Measurements from ENCODE around the gene DNAH17. TPM values are rescaled to one million over a fixed set of nuclear protein-coding genes. Genes with fewer than 3 reads are reported as not detected.

DNAH17 gene
- total RNA-seq, 1 experiment from 2014 or later = 0.13 TPM

DNA sequence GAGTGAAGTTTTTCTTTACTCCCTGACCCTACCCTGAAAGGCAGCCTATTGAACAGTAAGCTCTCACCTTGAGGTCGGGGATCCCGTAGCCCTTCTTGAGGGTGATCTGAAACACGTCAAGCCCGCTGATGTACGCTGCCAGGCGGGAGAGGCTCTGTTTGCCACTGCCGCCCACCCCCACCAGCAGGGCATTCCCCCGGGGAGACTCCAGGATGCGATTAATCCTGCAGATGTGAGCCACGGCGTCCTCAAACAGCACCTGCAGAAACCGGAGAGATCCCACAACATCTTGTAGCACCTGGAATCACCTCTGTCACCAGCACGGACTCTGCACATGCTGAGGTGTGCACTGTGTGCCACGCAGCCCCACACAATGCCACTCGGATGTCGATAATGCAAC is 102.0 kb downstream of the DNAH17 start:
- WGBS (ENCODE audit: extremely low coverage, insufficient read length, low lambda C conversion rate) = no CpG with 5 or more reads among the region's 16 CpGs
- no peak overlapping the region for H2AFZ ChIP-seq (ENCODE audit: low read length)

More for the DNA sequence above, 102.0 kb downstream of the DNAH17 start:
- Histone ChIP-seq H4K5ac (ENCODE audit: insufficient read length, low read depth, low read length) (no peak overlapping the region), H3K27me3 (ENCODE audit: insufficient read depth, low read length) (no peaks in the 10 kb centered on the region), H2BK5ac (ENCODE audit: insufficient read length, low read length) (no peak overlapping the region), H3K9ac (ENCODE audit: extremely low read depth, insufficient read length, low read length) (no peak overlapping the region), H3K56ac (ENCODE audit: insufficient read length, low read depth, low read length) (no peak overlapping the region), H3K23ac (ENCODE audit: insufficient read length, low read depth, low read length) (no peak overlapping the region), H4K8ac (replicated peaks; ENCODE audit: insufficient read length, low read depth, low read length) (no peak overlapping the region), H2BK20ac (ENCODE audit: low read depth, low read length, poor library complexity, severe bottlenecking) (no peak overlapping the region), H2AK5ac (ENCODE audit: insufficient read length, low read length) (no peak overlapping the region), H2BK15ac (ENCODE audit: low read depth, low read length) (no peak overlapping the region), H3K9me3 (ENCODE audit: control insufficient read depth, low read depth, low read length) (no peaks in the 10 kb centered on the region), H3K79me1 (ENCODE audit: insufficient read depth, low read depth, low read length, poor library complexity, severe bottlenecking) (no peaks in the 10 kb centered on the region), H3K27ac (ENCODE audit: insufficient read length, low read depth, low read length) (no peak overlapping the region), H2BK120ac (ENCODE audit: low read depth, low read length, poor library complexity, severe bottlenecking) (no peak overlapping the region), H3K79me2 (ENCODE audit: insufficient read depth, low read length) (no peaks in the 10 kb centered on the region), H3K14ac (ENCODE audit: insufficient read depth, low read length) (no peak overlapping the region), H4K20me1 (ENCODE audit: control insufficient read depth, insufficient read depth, insufficient read length) (no peaks in the 10 kb centered on the region), H3K23me2 (ENCODE audit: insufficient read length, low read depth, low read length, poor library complexity, severe bottlenecking) (peaks cover 2% of the 10 kb centered on the region), H3K4ac (ENCODE audit: low read depth, low read length) (no peak overlapping the region), H3K4me1 (ENCODE audit: insufficient read depth, low read length) (no peaks in the 10 kb centered on the region), H3K18ac (ENCODE audit: insufficient read length, low read depth, low read length) (no peak overlapping the region), H3T11ph (ENCODE audit: low read length) (no peak overlapping the region), H3K4me2 (ENCODE audit: insufficient read depth, insufficient read length, low read length) (no peak overlapping the region), H2BK12ac (ENCODE audit: insufficient read length, low read depth, low read length) (no peak overlapping the region), H4K91ac (ENCODE audit: insufficient read length, low read depth, low read length) (no peak overlapping the region)
- TF ChIP-seq, protein P1, sequence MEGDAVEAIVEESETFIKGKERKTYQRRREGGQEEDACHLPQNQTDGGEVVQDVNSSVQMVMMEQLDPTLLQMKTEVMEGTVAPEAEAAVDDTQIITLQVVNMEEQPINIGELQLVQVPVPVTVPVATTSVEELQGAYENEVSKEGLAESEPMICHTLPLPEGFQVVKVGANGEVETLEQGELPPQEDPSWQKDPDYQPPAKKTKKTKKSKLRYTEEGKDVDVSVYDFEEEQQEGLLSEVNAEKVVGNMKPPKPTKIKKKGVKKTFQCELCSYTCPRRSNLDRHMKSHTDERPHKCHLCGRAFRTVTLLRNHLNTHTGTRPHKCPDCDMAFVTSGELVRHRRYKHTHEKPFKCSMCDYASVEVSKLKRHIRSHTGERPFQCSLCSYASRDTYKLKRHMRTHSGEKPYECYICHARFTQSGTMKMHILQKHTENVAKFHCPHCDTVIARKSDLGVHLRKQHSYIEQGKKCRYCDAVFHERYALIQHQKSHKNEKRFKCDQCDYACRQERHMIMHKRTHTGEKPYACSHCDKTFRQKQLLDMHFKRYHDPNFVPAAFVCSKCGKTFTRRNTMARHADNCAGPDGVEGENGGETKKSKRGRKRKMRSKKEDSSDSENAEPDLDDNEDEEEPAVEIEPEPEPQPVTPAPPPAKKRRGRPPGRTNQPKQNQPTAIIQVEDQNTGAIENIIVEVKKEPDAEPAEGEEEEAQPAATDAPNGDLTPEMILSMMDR (conservative IDR thresholded peaks at IDR 0.05) = no peak
- Mint-ChIP-seq H3K4me3 (no peak overlapping the region), H3K27me3 (ENCODE audit: low read depth) (peaks cover 25% of the 10 kb centered on the region), H3K27ac (no peak overlapping the region), H3K9me3 (no peaks in the 10 kb centered on the region), H3K4me1 (peaks cover 3 to 5% of the 10 kb centered on the region in 2 experiments; a peak in 3 of 4 replicates), H3K36me3 (ENCODE audit: insufficient read depth in 1 of 3, low read depth in 3 of 3) (no peaks in the 10 kb centered on the region)
- no peak for DNase-seq

Measured in H9 (cell line).